ENCODE data around the gene ETF1.

Gene ETF1

DNA sequence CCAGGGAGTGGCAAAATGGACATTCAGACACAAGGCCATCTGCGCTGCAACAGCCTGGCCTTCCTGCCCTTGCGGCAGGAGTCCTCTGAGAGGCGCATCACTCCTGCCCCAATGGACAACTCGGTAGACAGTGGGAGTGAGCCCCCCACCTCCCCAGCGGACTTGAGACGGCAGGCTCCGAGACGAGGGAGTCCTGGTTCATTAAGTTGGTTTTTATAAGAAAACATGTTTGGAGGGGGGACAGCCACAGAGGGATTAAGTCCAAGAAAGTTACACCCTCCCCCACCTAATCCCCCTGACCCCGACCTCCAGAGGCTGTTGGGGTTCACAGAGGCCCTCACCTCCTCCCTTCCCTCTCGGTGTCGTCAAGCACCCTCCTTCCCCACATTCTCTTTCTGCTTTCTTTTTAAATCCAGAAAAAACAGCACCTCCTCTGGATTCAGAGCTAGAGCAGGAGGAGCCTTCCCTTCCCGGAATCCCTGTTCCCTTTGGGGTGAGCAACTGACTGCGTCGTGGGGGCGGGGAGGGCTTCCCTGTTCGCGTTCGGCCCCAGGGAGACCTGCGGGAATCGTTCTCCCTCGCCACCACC is 79.5 kb downstream of the ETF1 start:
- peak; percentile 33 for DNase-seq (ENCODE audit: low read depth)

DNA sequence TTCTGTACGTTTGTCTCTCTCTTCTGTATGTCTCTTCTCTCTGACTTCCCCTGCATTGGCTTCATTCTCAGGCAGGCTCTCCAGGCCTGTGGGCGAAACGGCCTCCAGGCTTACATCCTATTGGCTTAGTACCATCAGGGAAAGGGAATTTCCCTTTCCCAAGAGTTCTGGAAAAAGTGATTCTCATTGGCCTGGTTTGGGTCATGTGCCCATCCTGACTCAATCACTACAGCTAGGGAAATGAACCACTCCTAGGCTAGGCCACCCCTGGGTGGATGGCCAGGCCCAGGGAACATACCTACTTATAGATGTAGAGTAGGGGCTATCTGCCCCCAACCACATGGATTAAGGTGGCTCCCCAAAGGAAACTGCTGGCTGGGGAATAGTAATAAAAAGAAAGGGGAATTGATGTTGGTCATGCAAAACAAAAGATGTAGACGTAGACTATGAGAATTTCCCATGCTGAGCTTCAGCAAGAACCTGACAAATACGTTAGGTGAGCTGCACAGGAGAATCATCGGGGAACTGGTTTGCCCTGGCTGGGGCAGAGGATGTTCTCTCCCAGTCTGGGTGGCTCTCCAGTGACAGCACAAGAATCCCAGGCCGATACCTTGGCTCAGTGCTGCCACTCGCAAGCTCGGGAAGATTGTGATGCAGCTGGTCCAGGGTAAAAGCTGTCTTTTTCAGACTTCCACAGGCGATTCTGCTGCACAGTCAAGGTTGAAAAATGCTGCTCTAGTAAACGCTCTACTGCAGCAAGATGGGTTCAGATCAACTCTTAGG is 81.5 kb downstream of the ETF1 start:
- DNase-seq (ENCODE audit: low read depth) = peak; percentile 84

DNA sequence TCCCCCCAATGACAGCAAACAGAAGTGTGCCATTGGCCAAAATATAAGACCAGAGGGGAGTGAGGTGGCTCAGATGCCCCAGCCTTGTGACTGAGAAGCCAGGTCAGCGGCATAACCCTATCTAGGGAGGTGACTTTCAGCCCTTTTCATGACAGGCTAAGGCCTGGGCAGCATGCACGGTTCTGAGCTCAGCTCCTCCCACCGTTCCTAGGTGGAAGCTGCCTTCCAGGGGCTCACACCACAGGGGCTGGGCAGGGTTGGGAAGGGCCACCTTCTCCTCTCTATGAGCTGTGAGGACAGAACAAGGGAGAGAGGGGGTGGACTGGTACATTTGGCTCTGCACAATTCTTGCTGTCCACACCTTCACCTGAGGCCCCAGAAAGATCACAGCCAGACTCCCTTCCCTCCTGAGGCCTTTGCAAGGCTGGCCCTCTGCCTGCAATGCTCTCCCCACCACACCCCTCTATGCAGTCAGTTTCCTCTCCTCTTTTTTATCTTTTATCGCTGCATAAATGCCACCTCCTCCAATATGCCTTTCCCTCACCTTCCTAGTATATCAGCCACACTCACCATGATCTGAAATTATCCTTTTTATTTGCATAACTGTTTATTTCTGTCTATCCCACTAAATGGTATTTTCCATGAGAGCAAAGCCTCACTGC is 82.9 kb downstream of the ETF1 start:
- DNase-seq (ENCODE audit: low read depth) = no peak

DNA sequence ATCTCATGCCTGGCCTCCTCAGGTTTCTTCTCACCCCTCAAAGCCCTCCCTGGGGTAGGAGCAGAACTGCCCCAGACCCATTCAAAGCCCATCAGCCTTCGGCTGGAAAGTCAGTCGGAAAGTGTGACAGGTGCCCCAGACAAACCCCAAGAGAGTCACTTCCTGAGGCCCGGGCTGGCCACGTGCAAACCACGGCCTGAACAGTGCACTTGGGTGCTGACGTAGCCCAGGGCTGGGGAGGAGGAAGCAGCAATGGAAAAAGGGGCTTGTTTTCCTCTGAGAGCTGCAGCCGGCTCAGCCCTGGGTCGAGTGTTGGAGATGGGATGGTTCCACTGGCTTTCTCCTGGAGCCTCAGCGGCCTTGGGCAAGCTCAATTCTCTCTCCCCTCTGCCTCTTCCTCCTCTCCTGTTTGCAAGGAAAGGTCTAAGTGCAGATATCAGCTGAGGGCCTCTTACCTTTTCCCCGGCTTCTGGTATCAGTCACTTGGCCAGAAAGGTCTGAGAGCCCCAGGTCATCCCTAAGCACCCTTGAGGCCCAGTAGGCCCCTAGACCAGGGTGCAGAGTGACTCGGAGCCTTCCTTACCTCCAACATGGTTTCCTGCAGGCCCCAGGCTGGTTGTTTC is 83.6 kb downstream of the ETF1 start:
- no peak for DNase-seq (ENCODE audit: low read depth)

- DNase-seq (ENCODE audit: low read depth) = no peak
These were observed 84.2 kb downstream of the ETF1 start for GRCh38 chr5:138458856-138459255.

- no peak for DNase-seq (ENCODE audit: low read depth)
These were observed 84.7 kb downstream of the ETF1 start for GRCh38 chr5:138458384-138458783.

GRCh38 chr5:138457531-138458275 is 85.3 kb downstream of the ETF1 start:
- DNase-seq (ENCODE audit: low read depth) = no peak

All from EH (cell line).